GM12873 (cell line): ENCODE results near the gene RNF7.

ENCODE experiments used
- TF ChIP-seq, protein P1 (sequence below): IDR thresholded peaks from 2 replicates; pipeline ENCODE4 v1.5.1; 2012; ENCODE audit warnings: low read depth, mild to moderate bottlenecking, moderate library complexity, low read length, control low read depth; ENCODE audit not compliant: insufficient read depth; ENCODE audit errors: missing control alignments

RNF7 gene

DNA sequence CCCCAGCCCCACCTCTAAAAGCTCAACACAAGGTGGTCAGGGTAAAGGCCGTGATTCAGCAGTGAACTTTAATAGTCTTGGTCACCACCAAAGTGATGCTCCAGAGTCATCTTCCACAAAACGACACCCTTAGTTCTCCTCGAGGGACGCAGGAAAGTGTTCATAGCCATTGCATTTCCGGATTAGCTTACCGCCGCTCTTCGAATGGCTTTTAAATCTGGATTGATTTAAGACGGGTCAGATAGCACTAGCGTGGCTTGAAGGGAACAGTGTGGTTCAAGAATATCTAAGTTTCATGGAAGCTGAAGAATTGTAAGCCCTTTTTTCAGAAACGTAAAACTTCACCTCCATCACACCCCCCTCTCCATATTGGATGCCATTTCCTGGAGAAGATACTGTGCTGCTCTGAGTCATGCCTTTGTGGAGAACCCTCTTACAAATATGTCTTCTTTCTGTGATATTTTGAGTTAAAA lies 829 bp downstream of the RNF7 start:
- TF ChIP-seq, protein P1, sequence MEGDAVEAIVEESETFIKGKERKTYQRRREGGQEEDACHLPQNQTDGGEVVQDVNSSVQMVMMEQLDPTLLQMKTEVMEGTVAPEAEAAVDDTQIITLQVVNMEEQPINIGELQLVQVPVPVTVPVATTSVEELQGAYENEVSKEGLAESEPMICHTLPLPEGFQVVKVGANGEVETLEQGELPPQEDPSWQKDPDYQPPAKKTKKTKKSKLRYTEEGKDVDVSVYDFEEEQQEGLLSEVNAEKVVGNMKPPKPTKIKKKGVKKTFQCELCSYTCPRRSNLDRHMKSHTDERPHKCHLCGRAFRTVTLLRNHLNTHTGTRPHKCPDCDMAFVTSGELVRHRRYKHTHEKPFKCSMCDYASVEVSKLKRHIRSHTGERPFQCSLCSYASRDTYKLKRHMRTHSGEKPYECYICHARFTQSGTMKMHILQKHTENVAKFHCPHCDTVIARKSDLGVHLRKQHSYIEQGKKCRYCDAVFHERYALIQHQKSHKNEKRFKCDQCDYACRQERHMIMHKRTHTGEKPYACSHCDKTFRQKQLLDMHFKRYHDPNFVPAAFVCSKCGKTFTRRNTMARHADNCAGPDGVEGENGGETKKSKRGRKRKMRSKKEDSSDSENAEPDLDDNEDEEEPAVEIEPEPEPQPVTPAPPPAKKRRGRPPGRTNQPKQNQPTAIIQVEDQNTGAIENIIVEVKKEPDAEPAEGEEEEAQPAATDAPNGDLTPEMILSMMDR, result no peak

GRCh38 chr3:141739731-141740130 lies 1.6 kb downstream of the RNF7 start:
- TF ChIP-seq, protein P1, result no peak

GRCh38 chr3:141740349-141740748 lies 2.3 kb downstream of the RNF7 start:
- TF ChIP-seq, protein P1, result no peak

DNA sequence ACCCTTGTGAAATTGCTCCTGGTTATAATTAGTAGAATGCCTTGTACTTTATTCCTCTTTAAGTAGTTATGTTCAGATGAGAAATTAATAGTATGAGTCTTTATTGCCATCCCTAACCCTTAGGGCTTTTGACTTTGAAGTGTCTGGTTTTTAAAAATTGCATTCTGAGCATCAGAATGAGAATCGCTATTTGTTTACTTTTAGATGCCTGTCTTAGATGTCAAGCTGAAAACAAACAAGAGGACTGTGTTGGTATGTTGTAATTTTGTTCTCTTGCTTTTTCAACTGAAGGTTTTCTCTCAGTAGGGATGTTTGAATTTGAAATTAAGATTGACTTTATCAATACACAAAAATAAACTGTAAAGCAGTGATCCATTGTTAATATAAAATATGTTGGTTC lies 5.2 kb downstream of the RNF7 start:
- TF ChIP-seq, protein P1, result no peak

GRCh38 chr3:141746962-141747361 lies 8.9 kb downstream of the RNF7 start:
- TF ChIP-seq, protein P1, result no peak

GRCh38 chr3:141753399-141753798 lies 15.3 kb downstream of the RNF7 start:
- TF ChIP-seq, protein P1, result no peak

- TF ChIP-seq, protein P1, result no peak
These were observed 15.9 kb downstream of the RNF7 start for GRCh38 chr3:141754032-141754431.

- TF ChIP-seq, protein P1, result no peak
These were observed 25.1 kb downstream of the RNF7 start, which contains the start of gene GRK7 for GRCh38 chr3:141763088-141763750. TSS of gene GRK7 (plus strand) at chr3:141763408. CDS start at chr3:141778285, 14,877 bp downstream.
